Activated B cell treated with CpG ODN at 0.5 μM for 24 hours (primary cell): ENCODE data around the gene FZR1. TPM values are rescaled to one million over a fixed set of nuclear protein-coding genes. Genes with fewer than 3 reads are reported as not detected.
A peak's percentile ranks its signal among the peaks of the same experiment; 100 is the strongest.

Experiments used
- ATAC-seq: fragments of 200-7000 bp; cut with Tn5 transposase; one replicate; pipeline ENCODE4 v1.10.0; 2021; ENCODE audit warnings: low read depth, mild to moderate bottlenecking, moderate library complexity
- CTCF ChIA-PET: fragments of 350-600 bp; sonication (Branson Sonifier 250); formaldehyde crosslinking; loops from one replicate; lab custom pipeline; 2021; ENCODE audit warnings: antibody characterized with exemption; lab: Charles Lee
- POLR2A ChIA-PET: fragments of 350-600 bp; sonication (Branson Sonifier 250); formaldehyde crosslinking; loops from one replicate; lab custom pipeline; 2021; ENCODE audit warnings: antibody characterized with exemption; lab: Charles Lee
- DNase-seq: peaks from one replicate; pipeline ENCODE4 v3.0.0; 2022
- H3K27ac Mint-ChIP-seq: one replicate; pipeline ENCODE4 v1.8.0; 2020; ENCODE audit warnings: mixed read lengths
- H3K27me3 Mint-ChIP-seq: one replicate; pipeline ENCODE4 v1.8.0; 2021; ENCODE audit warnings: mixed read lengths
- H3K36me3 Mint-ChIP-seq: one replicate; pipeline ENCODE4 v1.8.0; 2021; ENCODE audit warnings: low read depth, mixed read lengths
- H3K4me1 Mint-ChIP-seq: one replicate; pipeline ENCODE4 v1.8.0; 2021; ENCODE audit warnings: mixed read lengths
- H3K4me3 Mint-ChIP-seq: one replicate; pipeline ENCODE4 v1.8.0; 2020; ENCODE audit warnings: mild to moderate bottlenecking, mixed read lengths
- H3K9me3 Mint-ChIP-seq: one replicate; pipeline ENCODE4 v1.8.0; 2020; ENCODE audit warnings: mixed read lengths
- intact Hi-C: fragments of 100-400 bp; cut with micrococcal nuclease; formaldehyde crosslinking; loops from one replicate; pipeline ENCODE4 v1.15.1; 2024
- total RNA-seq: library from RNA; stranded (reverse); gene quantifications from 2 replicates; pipeline ENCODE4 v1.2.3, GENCODE V29; 2022
- TF ChIP-seq, protein P1 (sequence below): fragments of 200-600 bp; IDR thresholded peaks from one replicate; pipeline ENCODE4 v1.8.0; 2022; ENCODE audit warnings: antibody characterized with exemption, mild to moderate bottlenecking

The FZR1 gene
- total RNA-seq, 1 donor from 2014 or later, result 66.0 TPM

DNA sequence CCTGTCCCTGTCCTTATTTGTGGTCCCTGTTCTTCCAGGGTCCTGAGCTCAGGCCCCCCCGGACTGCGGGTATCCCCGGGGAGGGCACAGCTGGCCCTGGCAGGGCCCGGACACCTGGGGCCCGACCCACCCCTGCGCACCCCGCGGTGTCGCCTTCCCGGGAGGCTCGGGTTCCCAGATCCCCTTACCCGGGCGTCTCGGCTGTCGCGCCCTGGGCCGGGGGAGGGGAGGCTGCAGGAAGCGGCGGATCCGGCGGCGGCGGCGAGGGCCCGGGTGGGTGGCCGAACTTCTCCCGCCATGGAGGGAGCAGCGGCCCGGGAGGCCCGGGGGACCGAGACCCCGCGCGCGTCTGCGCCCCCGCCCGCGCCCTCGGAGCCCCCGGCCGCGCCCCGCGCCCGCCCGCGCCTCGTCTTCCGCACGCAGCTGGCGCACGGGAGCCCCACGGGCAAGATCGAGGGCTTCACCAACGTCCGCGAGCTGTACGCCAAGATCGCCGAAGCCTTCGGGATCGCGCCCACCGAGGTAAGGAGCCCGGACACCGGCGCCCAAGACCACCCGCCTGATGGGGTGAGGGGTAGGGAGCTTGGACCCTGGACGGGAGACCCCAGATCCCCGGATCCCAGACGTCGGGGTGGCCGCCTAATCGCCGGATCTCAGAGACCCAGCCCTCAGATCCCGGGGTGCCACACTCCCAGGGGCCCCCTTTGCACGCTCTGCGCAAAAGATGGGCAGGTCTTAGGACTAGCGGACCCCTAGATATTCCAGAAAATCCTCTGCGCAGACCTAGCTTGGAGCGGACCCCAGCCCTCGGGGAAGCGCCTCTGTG, 79.4 kb downstream of the FZR1 start, which contains the start of gene GIPC3:
Gene GIPC3 (plus strand): TSS at position 178 of the 826 bp plus-strand sequence. CDS start 120 bp downstream, at position 298.
- TF ChIP-seq, protein P1, sequence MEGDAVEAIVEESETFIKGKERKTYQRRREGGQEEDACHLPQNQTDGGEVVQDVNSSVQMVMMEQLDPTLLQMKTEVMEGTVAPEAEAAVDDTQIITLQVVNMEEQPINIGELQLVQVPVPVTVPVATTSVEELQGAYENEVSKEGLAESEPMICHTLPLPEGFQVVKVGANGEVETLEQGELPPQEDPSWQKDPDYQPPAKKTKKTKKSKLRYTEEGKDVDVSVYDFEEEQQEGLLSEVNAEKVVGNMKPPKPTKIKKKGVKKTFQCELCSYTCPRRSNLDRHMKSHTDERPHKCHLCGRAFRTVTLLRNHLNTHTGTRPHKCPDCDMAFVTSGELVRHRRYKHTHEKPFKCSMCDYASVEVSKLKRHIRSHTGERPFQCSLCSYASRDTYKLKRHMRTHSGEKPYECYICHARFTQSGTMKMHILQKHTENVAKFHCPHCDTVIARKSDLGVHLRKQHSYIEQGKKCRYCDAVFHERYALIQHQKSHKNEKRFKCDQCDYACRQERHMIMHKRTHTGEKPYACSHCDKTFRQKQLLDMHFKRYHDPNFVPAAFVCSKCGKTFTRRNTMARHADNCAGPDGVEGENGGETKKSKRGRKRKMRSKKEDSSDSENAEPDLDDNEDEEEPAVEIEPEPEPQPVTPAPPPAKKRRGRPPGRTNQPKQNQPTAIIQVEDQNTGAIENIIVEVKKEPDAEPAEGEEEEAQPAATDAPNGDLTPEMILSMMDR, result no peak
- DNase-seq, result peak; percentile 26
- CTCF ChIA-PET, result interaction anchor here (1.1 to 3.1 kb wide), 5 partner anchors 28 to 121 kb away, joined by 3 to 15 read pairs (median 3); partner anchors contain the start of gene MFSD12
- POLR2A ChIA-PET, result no interaction called here
- no peaks in the 10 kb centered on the region for H3K36me3 Mint-ChIP-seq
- H3K9me3 Mint-ChIP-seq, result no peaks in the 10 kb centered on the region
- intact Hi-C loops, result loop anchor here (1.0 kb wide), 2 partner anchors 33 to 121 kb away; no protein-coding TSS in a partner anchor
- H3K4me3 Mint-ChIP-seq, result peak within 1 kb of the TSS; percentile 48
- peaks cover 2% of the 10 kb centered on the region for H3K27me3 Mint-ChIP-seq
- ATAC-seq, result peak; percentile 25
- H3K27ac Mint-ChIP-seq, result no peak within 1 kb of the TSS
- no peaks in the 10 kb centered on the region for H3K4me1 Mint-ChIP-seq

DNA sequence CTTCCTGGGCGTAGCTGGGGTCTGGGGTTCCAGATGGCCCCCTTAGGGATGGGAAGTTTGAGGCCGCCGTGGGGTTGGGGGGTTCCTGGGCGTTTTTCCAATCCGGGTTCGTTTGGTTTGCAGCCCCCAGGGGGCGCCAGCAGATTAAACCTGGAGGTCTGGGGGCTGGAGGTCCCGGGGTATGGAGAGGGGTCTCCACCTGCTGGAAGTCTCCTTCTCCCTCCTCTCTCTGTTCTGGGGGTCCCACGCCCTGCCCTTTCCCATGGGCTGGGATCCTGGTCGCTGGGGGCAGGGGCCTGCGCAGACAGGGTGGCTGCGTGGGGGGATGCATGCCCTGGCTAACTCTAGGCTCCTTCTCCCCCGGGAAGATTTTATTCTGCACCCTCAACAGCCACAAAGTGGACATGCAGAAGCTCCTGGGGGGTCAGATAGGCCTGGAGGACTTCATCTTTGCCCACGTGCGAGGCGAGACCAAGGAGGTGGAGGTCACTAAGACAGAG, 80.1 kb downstream of the FZR1 start:
- ATAC-seq (peak; percentile 45), DNase-seq (peak; percentile 46)
- peak overlapping the region; percentile 48 for H3K4me3 Mint-ChIP-seq
- no peaks in the 10 kb centered on the region for H3K36me3 Mint-ChIP-seq
- H3K9me3 Mint-ChIP-seq, result no peaks in the 10 kb centered on the region
- intact Hi-C loops, result loop anchor here (1.0 kb wide), 2 partner anchors 32 to 120 kb away; no protein-coding TSS in a partner anchor
- peaks cover 2% of the 10 kb centered on the region for H3K27me3 Mint-ChIP-seq
- no peak overlapping the region for H3K27ac Mint-ChIP-seq
- TF ChIP-seq, protein P1, result peak; percentile 45
- POLR2A ChIA-PET, result interaction anchor here (0.7 kb wide), 1 partner anchor 28 kb away, joined by 3 read pairs; no protein-coding TSS in a partner anchor
- no peaks in the 10 kb centered on the region for H3K4me1 Mint-ChIP-seq
- CTCF ChIA-PET, result interaction anchor here (1.1 to 3.1 kb wide), 3 partner anchors 33 to 121 kb away, joined by 3 to 15 read pairs (median 5); no protein-coding TSS in a partner anchor

DNA sequence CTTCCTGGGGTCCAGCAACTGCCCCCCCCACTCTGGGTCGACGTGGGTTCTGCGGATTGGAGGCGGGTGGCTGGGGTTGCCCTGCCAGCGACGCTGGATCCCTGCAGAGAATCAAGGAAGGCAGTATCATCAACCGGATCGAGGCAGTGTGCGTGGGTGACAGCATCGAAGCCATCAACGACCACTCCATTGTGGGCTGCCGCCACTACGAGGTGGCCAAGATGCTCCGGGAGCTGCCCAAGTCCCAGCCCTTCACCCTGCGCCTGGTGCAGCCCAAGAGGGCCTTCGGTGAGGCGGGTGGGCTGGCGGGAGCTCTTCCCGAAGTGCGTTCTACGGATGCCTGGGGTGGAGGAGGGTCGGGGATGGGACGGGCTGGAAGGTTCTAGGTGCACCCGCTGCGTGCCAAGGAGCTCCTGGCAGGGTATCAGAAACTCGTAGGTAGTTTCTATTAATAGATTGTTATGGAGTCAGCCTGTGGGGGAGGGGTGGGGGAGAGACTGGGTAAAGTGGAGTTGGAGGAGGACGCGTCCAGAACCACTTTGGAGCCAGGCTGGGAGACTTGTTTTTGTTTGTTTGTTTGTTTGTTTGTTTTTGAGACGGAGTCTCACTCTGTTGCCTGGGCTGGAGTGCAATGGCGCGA, 80.7 kb downstream of the FZR1 start:
- Mint-ChIP-seq H3K9me3 (no peaks in the 10 kb centered on the region), H3K4me1 (no peaks in the 10 kb centered on the region), H3K36me3 (no peaks in the 10 kb centered on the region), H3K27ac (no peak overlapping the region), H3K4me3 (no peak overlapping the region), H3K27me3 (peaks cover 2% of the 10 kb centered on the region)
- TF ChIP-seq, protein P1, result no peak
- ChIA-PET POLR2A (interaction anchor here (0.7 kb wide), 1 partner anchor 29 kb away, joined by 3 read pairs; no protein-coding TSS in a partner anchor), CTCF (interaction anchor here (3.1 kb wide), 1 partner anchor 41 kb away, joined by 15 read pairs; no protein-coding TSS in a partner anchor)
- intact Hi-C loops, result loop anchor here (1.0 kb wide), 2 partner anchors 31 to 119 kb away; no protein-coding TSS in a partner anchor
- DNase-seq, result no peak
- no peak for ATAC-seq

Other genes with a start within 250 kb of the FZR1 start
- gene NFIC, start 139.7 kb upstream of the FZR1 start, total RNA-seq, result 17.3 and 18.8 TPM in 2 replicates
- 0.34 TPM in 1 of 2 replicates, not detected in the other for gene SMIM24, start 25.8 kb upstream of the FZR1 start, total RNA-seq
- not detected in 2 replicates for gene SMIM44, start 22.9 kb upstream of the FZR1 start, total RNA-seq
- 12.8 and 13.6 TPM in 2 replicates for gene DOHH, start 5.6 kb upstream of the FZR1 start, total RNA-seq
- gene TEKTIP1, start 32.9 kb downstream of the FZR1 start, total RNA-seq, result 7.1 and 8.1 TPM in 2 replicates
- gene MFSD12, start 51.3 kb downstream of the FZR1 start, total RNA-seq, result 59.2 and 76.9 TPM in 2 replicates
- gene HMG20B, start 66.6 kb downstream of the FZR1 start, total RNA-seq, result 46.0 and 51.0 TPM in 2 replicates
- 0.24 and 0.29 TPM in 2 replicates for gene GIPC3, start 79.2 kb downstream of the FZR1 start, total RNA-seq
- 0.39 and 0.47 TPM in 2 replicates for gene TBXA2R, start 100.6 kb downstream of the FZR1 start, total RNA-seq
- 45.3 and 48.1 TPM in 2 replicates for gene CACTIN, start 120.5 kb downstream of the FZR1 start, total RNA-seq
- gene PIP5K1C, start 194.2 kb downstream of the FZR1 start, total RNA-seq, result 28.3 and 31.1 TPM in 2 replicates
- gene TJP3, start 202.1 kb downstream of the FZR1 start, total RNA-seq, result 0.86 and 1.7 TPM in 2 replicates